Measurements from ENCODE around the gene PLCG1.
"Not testable (repeated sequence)": the region's sequence is repeated elsewhere in the genome, so short reads cannot be mapped to it uniquely, and the experiment has no call there.

Gene PLCG1

DNA sequence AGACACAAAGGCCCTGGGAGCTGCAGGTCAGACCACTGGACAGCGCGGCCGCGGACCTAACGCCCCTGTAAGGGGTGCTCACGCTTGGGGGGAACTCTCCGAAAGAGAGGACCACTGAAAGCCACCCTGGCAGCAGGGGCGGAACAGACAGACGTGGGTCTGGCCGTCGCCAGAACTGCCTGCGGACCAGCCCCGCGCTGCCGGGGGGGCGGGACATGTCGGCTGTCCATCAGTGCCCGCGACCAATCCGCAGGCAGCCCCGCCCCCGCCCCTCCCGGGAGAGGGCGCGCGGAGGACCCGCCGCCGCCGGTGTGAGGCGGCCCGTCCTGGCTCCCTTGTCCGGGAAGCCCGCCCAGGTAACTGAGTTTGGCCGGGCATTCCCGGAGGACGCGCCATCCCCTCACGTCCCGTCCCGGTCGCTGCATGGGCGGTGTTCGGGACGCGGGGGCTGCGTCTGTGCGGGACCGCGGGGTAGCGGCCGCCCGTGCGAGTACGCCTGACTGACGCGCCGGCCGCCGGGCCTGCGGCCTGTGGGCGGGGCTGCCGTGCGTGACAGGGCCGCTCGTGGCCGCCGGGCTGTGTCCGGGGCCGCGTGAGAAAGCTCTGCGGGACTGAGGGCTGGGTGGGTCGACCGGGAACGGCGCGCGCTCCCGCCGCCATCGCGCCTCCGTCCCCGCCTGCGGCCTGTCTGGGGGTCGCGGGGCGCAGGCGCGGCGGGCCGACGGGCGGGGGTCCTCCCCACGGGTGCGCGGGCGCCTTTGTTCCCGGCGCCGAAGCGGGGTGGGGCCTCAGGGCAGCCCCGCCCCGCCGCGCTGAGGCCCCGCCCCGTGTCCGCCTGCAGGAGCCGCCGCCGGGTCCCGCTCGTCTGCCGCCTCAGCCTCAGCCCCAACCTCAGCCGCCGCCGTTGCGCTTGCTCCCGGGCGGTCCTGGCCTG is at the start of gene PLCG1:
Gene PLCG1, plus strand, starts transcription at position 864 of the 934 bp plus-strand sequence. CDS start 99 bp downstream, outside the sequence.
- DNase-seq, result peak; percentile 77

DNA sequence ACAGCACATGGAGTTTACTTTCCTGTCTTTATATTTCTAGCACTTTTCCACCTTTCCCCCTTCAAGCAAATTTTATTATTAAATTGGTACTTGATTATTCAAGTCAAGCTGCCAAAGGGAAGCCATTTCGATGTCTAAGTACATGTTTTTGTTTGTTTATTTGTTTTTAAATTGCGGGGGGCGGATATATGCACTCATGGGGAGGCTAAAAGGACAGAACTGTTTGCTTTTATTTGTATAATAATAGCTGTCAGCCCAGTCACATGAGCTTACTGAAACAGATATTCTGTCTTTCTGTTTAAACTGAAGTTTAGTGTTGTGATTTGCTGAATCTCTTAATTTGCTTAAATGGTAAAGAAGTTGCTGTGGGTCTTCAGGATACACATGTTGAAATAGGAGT is 49.6 kb upstream of the PLCG1 start:
- no peak for DNase-seq

DNA sequence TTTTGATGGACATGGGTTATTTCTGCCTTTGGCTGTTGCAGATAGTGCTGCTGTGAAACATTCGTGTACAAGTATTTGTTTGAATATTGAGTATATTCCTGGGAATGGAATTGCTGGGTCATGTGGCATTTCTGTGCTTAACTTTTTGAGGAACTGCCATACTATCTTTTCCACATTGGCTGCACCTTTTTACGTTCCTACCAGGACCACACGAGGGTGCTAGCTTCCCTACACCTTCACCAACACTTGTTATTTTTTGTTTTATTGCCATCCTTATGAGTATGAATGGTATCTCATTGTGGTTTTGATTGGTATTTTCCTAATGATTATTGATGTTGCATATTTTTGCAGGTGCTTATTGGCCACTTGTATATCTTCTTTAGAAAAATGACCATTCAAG is 47.8 kb upstream of the PLCG1 start:
- DNase-seq, result no peak

DNA sequence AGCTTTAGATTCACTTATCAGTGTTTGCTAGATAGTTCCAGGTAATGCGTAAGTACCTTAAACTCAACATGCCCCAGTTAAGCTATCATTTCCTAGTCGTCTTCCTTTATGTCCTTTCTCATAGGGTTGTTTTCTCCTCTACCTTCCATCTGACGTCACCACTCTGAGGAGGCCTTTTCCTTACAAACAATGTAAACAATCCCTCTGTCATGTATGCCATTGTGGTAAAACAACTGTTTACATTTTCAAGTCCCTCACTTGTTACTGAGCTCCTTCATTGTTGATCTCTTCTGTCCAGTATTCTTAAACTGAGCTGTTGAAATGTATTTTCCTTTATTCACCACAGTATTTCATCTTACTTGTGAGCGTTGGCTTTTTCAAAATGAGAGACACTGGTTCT is 45.4 kb upstream of the PLCG1 start:
- DNase-seq, result no peak

DNA sequence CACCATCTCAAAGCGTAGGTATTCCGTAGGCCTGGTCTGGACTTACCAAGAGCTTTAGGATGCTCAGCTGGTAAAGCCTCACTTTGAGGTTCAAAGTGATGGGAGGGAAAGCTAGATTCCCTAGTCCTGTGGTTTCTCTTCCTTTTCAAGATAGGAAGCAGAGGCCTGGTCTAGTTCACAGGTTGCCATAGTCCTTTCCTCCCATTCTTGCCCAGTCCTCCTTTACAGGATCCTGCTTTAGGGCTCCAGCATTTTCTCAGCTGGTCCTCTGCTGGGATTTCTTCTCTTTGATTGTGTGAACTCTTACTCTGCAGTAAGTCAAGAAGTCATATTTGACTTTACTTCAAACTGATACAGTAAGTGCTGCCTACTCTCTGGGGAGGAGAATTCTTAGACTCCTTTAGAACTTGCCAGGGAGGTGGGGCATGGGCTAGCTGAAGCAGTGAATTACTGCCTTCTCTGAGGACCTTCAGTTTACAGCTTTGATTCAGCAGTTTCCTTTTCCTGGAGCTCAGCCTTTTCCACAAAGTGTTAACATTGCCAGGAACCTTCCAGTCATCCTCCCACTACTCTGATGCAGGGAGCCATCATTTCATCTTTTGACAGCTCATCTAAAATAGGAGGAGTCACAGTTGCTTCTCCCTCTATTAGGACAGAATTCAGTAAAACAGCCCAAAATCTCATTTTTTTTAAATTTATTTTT is 42.8 kb upstream of the PLCG1 start:
- DNase-seq, result no peak

DNA sequence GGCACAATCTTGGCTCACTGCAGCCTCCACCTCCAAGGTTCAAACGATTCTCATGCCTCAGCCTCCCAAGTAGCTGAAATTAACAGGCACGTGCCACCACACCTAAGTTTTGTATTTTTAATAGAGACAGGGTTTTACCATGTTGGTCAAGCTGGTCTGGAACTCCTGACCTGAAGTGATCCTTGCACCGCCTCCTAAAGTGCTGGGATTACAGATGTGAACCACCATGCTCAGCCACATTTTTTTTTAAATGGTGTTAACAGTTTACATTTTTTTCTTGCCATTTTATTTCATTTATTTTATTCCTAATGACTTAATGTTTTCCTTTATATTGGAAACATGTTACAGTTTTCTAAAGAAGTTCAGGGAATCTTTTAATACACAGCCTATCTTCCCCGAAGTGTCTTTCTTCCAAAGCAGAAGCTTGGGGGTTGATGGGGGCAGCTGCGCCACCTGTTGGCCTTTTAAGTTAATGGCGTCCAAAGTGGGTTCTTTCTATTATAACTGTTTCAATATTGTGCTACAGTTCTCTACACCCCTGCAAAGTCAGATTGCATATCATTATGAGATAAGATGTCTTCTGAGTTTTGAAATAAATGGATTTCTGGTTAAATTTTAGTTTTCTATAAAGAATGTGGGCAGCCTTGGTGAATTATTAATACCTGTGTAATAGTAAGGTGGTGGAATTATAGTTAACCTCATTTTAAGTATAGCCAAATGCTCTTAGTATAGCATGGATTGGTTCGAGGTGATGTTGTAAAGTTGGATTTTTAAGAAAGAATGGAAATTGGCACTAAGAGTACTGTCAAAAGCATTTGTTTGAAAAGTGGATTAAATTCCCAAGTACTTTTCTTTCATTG is 42.0 kb upstream of the PLCG1 start:
- DNase-seq, result peak; percentile 4

DNA sequence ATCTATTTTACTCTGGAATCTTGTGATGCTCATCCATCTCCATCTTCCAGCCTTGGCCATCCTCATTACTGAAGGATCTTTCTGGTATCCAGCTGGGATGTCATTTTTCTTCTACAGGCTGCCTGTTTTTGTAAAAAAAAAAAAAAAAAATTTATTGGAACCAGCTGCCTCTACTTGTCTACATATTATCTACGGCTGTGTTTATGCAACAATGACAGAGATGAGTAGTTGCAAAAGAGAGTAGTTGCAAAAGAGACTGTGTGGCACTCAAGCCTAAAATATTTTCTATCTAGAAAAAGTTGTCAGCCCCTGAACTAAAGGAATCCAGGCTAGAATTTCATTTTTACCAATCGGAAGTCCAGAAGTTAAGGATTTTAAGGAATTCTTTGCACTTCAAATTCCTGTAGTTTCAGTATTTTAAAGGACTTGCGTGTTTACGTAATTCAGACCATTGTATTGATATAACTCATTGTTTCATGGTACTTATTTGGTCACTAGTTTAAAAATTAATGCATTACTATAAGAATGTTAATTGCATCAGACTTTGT is 38.6 kb upstream of the PLCG1 start:
- no peak for DNase-seq

DNA sequence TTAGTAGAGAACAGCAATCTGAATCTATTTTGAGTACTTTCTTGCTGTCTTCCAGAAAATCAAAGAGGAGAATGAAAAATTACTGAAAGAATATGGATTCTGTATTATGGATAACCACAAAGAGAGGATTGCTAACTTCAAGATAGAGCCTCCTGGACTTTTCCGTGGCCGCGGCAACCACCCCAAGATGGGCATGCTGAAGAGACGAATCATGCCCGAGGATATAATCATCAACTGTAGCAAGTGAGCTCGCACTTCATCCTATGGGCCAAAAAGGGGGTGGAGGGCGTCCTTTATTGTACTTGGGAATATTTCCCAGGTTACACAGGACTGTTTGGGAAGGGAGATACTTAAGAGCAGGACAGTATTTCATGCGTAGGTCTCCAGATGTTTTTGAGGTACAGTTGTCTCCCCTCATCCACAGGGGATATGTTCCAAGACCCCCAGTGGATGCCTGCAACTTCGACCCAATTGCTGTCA is 37.3 kb upstream of the PLCG1 start:
- no peak for DNase-seq

DNA sequence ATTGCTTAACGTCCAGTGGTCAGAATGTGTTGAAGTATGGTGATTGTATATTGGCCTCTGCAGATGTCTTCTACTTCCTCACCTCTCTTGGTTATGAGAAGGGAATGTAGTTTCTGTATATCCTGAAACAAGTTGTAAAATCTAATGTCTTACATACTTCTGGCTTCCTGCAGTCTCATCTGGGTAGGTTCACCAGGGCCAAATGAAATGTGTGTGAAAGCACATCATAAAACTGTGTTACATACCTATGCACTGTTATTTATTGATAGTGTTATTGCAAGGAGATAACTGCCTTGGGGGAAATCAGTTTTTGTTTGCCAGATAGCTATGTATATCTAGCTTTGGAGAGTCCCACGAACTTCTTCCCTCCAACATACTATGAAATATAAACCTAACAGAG is 35.7 kb upstream of the PLCG1 start:
- DNase-seq, result no peak

DNA sequence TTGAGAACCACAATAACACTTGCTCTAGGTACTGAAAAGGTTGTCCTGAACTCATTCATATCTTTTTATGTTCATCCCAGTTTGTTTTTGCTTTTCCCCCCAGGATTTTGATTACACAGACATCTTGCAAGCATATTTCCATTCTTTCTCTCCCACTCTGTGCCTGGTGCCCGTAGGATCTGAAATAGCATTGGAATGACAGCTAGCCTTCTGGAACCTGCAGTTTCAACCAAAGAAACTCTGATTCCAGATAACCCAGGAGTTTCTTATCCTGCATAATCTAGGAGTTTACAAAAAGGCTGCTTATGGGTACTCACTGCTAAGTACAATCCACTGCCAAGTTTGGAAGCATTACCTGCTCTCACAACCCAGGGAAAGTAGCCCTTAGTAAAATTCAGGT is 28.8 kb upstream of the PLCG1 start:
- no peak for DNase-seq

DNA sequence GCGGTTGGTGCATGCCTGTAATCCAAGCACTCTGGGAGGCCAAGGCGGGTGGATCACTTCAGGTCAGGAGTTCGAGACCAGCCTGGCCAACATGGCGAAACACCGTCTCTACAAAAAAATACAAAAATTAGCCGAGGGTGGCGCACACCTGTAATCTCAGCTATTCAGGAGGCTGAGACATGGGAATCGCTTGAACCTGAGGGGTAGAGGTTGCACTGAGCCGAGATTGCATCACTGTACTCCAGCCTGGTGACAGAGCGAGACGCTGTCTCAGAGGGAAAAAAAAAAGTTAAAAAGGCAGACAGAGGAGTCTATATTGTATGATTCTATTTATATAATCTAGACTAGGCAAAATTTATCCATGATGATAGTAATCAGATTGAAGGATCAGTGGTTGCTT is 27.3 kb upstream of the PLCG1 start:
- DNase-seq, result no peak

DNA sequence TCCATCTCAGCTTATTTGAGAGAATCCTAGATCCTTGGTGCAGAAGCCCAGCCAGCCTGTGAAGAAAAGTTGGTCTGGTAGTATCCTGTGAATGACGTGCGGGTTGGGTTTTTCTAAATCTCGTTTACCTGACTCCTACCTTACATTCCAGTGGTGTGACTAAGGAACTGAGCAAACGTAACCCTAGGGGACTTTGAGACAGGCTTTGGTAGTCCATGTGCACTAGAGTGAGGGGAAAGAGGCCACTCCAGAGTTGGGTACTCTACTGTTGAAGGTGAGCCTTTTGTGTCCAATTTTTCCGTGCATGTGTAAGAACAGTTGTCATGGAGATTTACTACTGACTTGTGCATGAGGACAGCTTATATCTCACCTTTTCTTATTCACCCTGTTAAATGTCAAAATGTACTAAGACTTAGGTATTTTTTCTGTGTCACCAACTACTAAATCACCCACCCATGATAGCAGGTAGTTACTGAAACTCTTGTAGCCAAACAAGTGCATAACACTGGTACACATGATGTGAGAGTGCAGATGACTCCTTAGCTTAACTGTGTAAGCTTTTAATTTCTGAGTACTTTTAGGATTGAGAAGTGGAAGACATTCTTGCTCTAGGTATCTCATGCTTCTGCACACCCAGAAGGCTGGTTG is 26.3 kb upstream of the PLCG1 start:
- no peak for DNase-seq

DNA sequence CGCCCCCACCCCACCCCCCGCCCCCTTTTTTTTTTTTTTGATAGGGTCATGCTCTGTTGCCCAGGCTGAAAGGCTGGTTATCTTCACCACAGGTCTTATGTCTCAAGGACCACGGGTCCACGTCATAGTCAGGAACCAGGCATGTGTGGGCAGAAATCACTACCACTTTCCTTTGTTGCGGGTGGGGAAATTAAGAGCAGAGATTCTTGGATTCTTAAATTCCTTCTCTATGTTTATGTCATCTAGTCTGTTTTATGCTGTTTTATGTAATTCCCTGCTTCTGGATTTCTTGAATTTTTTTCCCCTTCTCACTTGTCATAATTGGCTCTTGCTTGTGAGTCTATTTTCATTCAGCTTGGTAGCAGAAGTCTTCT is 25.8 kb upstream of the PLCG1 start:
- DNase-seq, result no peak

DNA sequence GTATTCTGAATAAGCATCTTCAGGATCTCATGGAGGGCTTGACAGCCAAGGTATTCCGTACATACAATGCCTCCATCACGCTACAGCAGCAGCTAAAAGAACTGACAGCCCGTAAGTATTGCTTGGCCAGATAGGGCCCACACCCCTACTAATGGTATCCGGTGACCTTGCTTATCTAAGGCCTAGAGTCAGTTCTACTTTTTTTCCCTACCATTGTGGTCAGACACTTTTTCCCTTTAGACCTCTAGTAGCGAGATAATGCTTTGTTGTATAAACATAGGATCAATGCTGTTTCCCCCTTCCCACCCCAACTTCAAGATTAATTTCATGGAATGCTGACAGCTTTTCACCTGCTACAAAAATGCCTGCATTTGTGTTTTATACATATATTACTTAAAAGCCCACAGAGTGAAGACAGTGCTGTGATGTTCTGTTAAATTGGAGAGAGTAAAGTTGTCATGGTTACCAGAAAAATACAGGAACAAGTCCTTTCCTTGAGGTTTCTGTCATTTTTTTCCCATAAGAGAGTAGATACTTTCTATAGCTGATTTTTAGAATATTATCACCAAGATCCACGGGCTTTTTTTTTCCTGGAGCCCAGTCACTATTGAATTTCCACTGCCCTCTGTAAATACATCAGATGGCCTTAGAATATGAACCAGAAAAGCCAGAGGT is 20.9 kb upstream of the PLCG1 start:
- no peak for DNase-seq

DNA sequence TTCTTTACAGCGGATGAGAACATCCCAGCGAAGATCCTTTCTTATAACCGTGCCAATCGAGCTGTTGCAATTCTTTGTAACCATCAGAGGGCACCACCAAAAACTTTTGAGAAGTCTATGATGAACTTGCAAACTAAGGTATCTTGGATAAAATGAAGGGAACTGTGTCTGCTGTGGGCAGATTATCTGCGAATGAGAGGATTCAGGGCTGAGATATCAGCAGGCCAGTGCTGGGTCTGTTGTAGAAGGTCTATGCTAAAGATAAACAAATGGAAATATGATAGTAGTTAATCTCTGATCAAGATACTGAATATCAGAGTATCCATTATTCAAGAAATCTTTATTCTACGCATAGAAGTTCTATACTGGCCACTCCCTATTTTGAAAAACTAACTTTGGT is 19.2 kb upstream of the PLCG1 start:
- DNase-seq, result not testable (repeated sequence)

DNA sequence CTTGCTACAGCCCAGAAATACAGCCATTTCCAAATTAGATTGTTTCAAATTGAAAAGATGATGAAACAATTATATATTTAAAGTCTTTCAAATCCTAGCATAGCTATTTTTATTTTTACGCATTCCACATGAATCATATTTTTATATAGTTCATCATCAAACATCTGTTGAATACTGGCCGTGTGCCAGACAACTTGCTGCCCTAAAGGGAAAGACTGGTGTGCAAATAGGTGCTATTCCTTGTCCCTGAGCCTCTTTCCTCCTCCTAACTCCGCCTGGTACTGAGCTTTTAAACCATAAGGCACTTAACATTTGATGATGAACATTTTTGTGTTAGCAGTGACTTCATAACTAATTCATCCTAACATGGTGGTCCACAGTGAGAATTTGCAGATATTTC is 18.7 kb upstream of the PLCG1 start:
- no peak for DNase-seq

DNA sequence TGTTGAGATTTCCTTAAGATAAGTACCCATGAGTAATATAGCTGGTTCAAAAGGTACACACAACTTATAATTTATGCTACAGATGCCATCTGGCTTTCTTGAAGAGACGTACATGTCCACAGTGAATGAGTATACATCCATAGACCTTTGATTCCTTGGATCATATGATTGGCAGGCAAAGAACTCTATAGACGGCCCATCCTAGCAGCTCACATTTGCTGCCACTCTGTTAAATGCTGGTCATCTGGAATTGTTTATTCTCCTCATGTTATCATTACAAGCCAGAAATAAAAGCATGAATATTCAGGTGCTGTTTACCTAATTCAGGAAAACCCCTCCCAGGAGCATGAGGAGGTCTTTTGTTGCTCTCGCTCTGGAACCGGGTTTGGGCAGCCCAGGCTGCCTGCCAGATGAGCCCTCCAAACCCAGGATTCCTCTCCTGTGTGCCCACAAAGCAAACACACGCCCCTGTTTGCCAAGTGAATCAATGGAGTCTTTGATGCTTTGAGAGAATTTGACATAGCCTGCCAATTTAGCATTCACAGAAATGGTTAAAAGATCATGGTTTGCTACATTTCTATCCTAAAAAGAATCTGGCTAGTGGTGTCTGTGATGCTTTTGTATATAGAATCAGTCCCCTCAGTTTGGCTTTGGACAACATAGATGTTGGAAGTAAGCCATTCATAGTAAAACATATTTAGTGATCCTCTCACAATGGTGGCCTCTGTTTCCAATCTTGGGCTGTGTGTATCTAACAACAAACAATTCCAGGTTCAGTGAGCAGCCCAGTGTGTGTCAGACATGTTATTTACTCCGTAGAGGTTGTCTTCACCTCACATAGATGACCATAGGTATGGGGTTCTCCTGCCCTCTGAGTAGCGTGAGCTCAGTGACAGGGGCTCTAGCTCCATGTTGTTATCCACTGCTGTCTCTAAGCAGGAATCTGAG is 17.5 kb upstream of the PLCG1 start:
- no peak for DNase-seq

DNA sequence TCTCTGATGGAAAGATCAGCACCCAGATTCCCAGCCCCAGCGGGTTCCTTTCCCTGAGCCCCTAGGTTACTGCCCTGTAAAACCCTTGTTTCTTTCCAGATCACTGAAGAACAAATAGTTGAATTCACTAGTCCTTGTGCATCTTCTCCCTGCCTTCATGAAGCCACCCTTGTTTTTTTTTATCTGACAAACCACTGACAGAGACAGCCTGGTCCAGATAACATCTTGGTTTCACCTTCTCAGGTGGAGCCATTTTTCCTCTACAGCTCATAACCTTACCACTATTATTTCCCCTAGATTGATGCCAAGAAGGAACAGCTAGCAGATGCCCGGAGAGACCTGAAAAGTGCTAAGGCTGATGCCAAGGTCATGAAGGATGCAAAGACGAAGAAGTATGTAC is 15.9 kb upstream of the PLCG1 start:
- no peak for DNase-seq

DNA sequence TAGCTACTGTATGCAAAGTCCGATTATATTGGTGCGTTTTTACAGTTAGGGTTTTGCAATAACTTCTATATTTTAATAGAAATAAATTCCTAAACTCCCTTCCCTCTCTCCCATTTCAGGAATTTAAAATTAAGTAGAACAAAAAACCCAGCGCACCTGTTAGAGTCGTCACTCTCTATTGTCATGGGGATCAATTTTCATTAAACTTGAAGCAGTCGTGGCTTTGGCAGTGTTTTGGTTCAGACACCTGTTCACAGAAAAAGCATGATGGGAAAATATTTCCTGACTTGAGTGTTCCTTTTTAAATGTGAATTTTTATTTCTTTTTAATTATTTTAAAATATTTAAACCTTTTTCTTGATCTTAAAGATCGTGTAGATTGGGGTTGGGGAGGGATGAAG is 13.7 kb upstream of the PLCG1 start:
- no peak for DNase-seq

DNA sequence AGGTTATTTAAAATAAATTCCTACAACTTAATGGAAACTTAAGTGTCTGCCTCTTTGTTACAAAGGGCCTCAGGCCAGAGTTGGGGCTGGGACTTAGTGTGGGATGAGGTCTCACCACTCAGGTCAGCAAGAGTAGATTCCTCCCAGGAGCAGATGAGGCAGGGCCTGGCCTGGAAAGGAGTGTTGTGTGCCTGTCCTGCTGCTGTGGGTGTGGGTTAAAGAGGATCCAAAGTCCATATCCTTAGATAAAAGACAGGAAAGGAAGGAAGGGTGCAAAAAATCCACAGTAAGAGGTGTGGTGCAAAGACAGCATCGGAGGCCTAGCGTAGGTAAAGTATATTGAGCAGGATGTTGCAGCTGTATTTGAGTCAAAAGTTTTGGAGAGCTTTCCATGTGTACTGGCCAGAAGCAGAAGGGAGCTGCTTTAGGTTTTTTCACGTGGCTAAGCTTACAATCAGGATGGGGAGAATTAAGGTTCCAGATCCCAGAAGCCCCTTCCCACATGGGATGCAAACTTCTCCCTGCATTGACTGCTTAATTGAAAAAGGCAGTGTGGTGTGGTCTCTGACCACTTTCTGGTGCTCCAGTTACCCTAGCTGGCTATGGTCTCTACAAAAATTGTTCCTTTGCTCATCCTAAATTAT is 12.8 kb upstream of the PLCG1 start:
- DNase-seq, result no peak
